Keratinocyte (primary cell): ENCODE results near the gene TNFRSF19. TPM values are rescaled to one million over a fixed set of nuclear protein-coding genes. Genes with fewer than 3 reads are reported as not detected.

Source experiments
- DNase-seq: peaks from one replicate; pipeline ENCODE4 v3.0.0-alpha.2; 2011; ENCODE audit warnings: low read depth, missing footprints, low spot score
- FAIRE-seq: peaks from 2 replicates; lab custom pipeline; 2011; peaks lifted over from hg19 to GRCh38; lab: Jason Lieb, UNC
- H2AFZ ChIP-seq: 2 replicates; pipeline ENCODE4 v1.6.0; 2012; ENCODE audit warnings: low read length, control low read depth, inconsistent platforms; ENCODE audit not compliant: control insufficient read depth
- H3K27ac ChIP-seq: 2 replicates; pipeline ENCODE4 v1.5.1; 2011; ENCODE audit warnings: low read length; ENCODE audit not compliant: control insufficient read depth, insufficient read depth
- H3K27me3 ChIP-seq: 3 replicates; pipeline ENCODE4 v1.6.0; 2011; ENCODE audit warnings: low read length; ENCODE audit not compliant: control insufficient read depth, insufficient read depth; ENCODE audit errors: extremely low read depth
- H3K36me3 ChIP-seq, 2 experiments: 2 replicates in 1 of 2; 3 replicates in 1 of 2; pipeline ENCODE4 v1.5.1; 2011; ENCODE audit warnings: low read length in 2 of 2, mild to moderate bottlenecking in 1 of 2; ENCODE audit not compliant: control insufficient read depth in 2 of 2, insufficient read depth in 2 of 2; ENCODE audit errors: extremely low read depth in 1 of 2
- H3K4me1 ChIP-seq: 3 replicates; pipeline ENCODE4 v1.5.1; 2011; ENCODE audit warnings: low read length; ENCODE audit not compliant: control insufficient read depth, insufficient read depth; ENCODE audit errors: extremely low read depth
- H3K4me2 ChIP-seq: 3 replicates; pipeline ENCODE4 v1.6.0; 2011; ENCODE audit warnings: low read depth, low read length; ENCODE audit not compliant: control insufficient read depth, insufficient read depth; ENCODE audit errors: extremely low read depth
- H3K4me3 ChIP-seq, 3 experiments: fragments of 200-600 bp in 1 of 3; sonication (generic) in 1 of 3; 2 replicates in 2 of 3; 3 replicates in 1 of 3; pipeline ENCODE4 v1.5.1; 2011 to 2016; ENCODE audit warnings: low read length in 3 of 3, mild to moderate bottlenecking in 3 of 3, control low read depth in 2 of 3, inconsistent platforms in 1 of 3, low read depth in 1 of 3, mixed read lengths in 1 of 3, mixed run types in 1 of 3, moderate library complexity in 1 of 3; ENCODE audit not compliant: control insufficient read depth in 2 of 3, insufficient read depth in 2 of 3; ENCODE audit errors: extremely low read depth in 1 of 3
- H3K79me2 ChIP-seq: 2 replicates; pipeline ENCODE4 v1.6.0; 2012; ENCODE audit warnings: low read length; ENCODE audit not compliant: control insufficient read depth, insufficient read depth
- H3K9ac ChIP-seq: 3 replicates; pipeline ENCODE4 v1.6.0; 2011; ENCODE audit warnings: low read length; ENCODE audit not compliant: control insufficient read depth, insufficient read depth; ENCODE audit errors: extremely low read depth
- H3K9me1 ChIP-seq: 3 replicates; pipeline ENCODE4 v1.6.0; 2011; ENCODE audit warnings: low read length; ENCODE audit not compliant: control insufficient read depth, insufficient read depth; ENCODE audit errors: extremely low read depth
- H3K9me3 ChIP-seq: 2 replicates; pipeline ENCODE4 v1.5.1; 2012; ENCODE audit warnings: low read depth, low read length; ENCODE audit not compliant: control insufficient read depth
- H4K20me1 ChIP-seq: 3 replicates; pipeline ENCODE4 v1.6.0; 2011; ENCODE audit warnings: low read length; ENCODE audit not compliant: control insufficient read depth, insufficient read depth; ENCODE audit errors: extremely low read depth
- CTCF ChIP-seq, 3 experiments: IDR thresholded peaks in 1 of 3; conservative IDR thresholded peaks in 1 of 3; optimal IDR thresholded peaks in 1 of 3; 2 replicates in 2 of 3; 3 replicates in 1 of 3; pipeline versions ENCODE3 to v1.5.1; 2011; ENCODE audit warnings: low read length in 3 of 3, mild to moderate bottlenecking in 3 of 3, moderate library complexity in 2 of 3, control low read depth in 1 of 3, inconsistent platforms in 1 of 3; ENCODE audit not compliant: insufficient read depth in 2 of 3; ENCODE audit errors: extremely low read depth in 1 of 3
- EZH2 ChIP-seq: IDR thresholded peaks from one replicate; pipeline ENCODE4 v1.6.1; 2012; ENCODE audit warnings: inconsistent platforms, mild to moderate bottlenecking, low read length, moderate library complexity
- dilution Hi-C: fragments of 300-500 bp; cut with MboI; formaldehyde crosslinking; loops from one replicate; pipeline ENCODE4 v1.7.0; 2020; ENCODE audit warnings: low sequenced_read_pairs; ENCODE audit not compliant: extremely low pct_ligation_motif_present
- polyA plus RNA-seq, 5 experiments: library from polyadenylated mRNA; depleted of rRNA in 3 of 5; stranded (reverse) in 3 of 5; stranded (forward) in 1 of 5; unstranded in 1 of 5; fragments of >200 nt; gene quantifications; 1 replicate in 1 of 5; 2 replicates in 3 of 5; 3 replicates in 1 of 5; pipeline versions ENCODE4 v1.2.1 to v1.2.3, GENCODE V29; 2011 to 2012; ENCODE audit warnings: missing spikeins in 2 of 5, low read depth in 1 of 5, low replicate concordance in 1 of 5

TNFRSF19 gene
- polyA plus RNA-seq, 1 donor (not counting 4 experiments of a cell fraction or from before 2014, with no cell fraction given) = 1.8 TPM

- peak; percentile 26 for FAIRE-seq
- H3K27me3 ChIP-seq = no peaks in the 10 kb centered on the region
- H3K4me1 ChIP-seq = peaks cover 40% of the 10 kb centered on the region
- no peaks in the 10 kb centered on the region for H4K20me1 ChIP-seq
- H2AFZ ChIP-seq = no peak overlapping the region
- TF ChIP-seq CTCF (optimal IDR thresholded peaks at IDR 0.05 in 1 of 3, IDR thresholded peaks at IDR 0.05 in 1 of 3, conservative IDR thresholded peaks at IDR 0.05 in 1 of 3; ENCODE audit: extremely low read depth in 1 of 3, insufficient read depth in 2 of 3, low read length in 3 of 3) = no peak
- TF ChIP-seq EZH2 = no peak
- H3K9ac ChIP-seq = no peak overlapping the region
- no peaks in the 10 kb centered on the region for H3K9me3 ChIP-seq
- no peaks in the 10 kb centered on the region for H3K9me1 ChIP-seq
- dilution Hi-C loops = no loop called here
- H3K4me3 ChIP-seq = no peak overlapping the region
- H3K4me2 ChIP-seq = peak overlapping the region; percentile 48
- no peak for DNase-seq
- peak overlapping the region; percentile 11 for H3K27ac ChIP-seq
- no peaks in the 10 kb centered on the region for H3K36me3 ChIP-seq
- H3K79me2 ChIP-seq = no peaks in the 10 kb centered on the region
Measured at GRCh38 chr13:23678795-23679194, 108.6 kb downstream of the TNFRSF19 start.

GRCh38 chr13:23679220-23679619 is 109.0 kb downstream of the TNFRSF19 start:
- Histone ChIP-seq H3K4me2 (peak overlapping the region; percentile 48), H4K20me1 (no peaks in the 10 kb centered on the region), H3K27me3 (no peaks in the 10 kb centered on the region), H3K4me1 (peaks cover 35% of the 10 kb centered on the region), H3K9ac (no peak overlapping the region), H3K27ac (peak overlapping the region; percentile 40), H3K9me1 (no peaks in the 10 kb centered on the region), H2AFZ (peak overlapping the region; percentile 3), H3K9me3 (no peaks in the 10 kb centered on the region), H3K36me3 (no peaks in the 10 kb centered on the region), H3K79me2 (no peaks in the 10 kb centered on the region), H3K4me3 (no peak overlapping the region)
- DNase-seq (peak; percentile 40), FAIRE-seq (peak; percentile 89)
- TF ChIP-seq EZH2 (no peak), CTCF (optimal IDR thresholded peaks at IDR 0.05 in 1 of 3, IDR thresholded peaks at IDR 0.05 in 1 of 3, conservative IDR thresholded peaks at IDR 0.05 in 1 of 3; ENCODE audit: extremely low read depth in 1 of 3, insufficient read depth in 2 of 3, low read length in 3 of 3) (peak in 1 of 3 experiments; percentile 19)
- dilution Hi-C loops = no loop called here
